NCI-H526 treated with DMSO at 0.1 percent for 48 hours (cell line): ENCODE results near the gene HOXA10.

Source experiments
- DNase-seq: peaks from one replicate; lab custom pipeline; 2025; lab: John Stamatoyannopoulos, UW

HOXA10 gene

DNA sequence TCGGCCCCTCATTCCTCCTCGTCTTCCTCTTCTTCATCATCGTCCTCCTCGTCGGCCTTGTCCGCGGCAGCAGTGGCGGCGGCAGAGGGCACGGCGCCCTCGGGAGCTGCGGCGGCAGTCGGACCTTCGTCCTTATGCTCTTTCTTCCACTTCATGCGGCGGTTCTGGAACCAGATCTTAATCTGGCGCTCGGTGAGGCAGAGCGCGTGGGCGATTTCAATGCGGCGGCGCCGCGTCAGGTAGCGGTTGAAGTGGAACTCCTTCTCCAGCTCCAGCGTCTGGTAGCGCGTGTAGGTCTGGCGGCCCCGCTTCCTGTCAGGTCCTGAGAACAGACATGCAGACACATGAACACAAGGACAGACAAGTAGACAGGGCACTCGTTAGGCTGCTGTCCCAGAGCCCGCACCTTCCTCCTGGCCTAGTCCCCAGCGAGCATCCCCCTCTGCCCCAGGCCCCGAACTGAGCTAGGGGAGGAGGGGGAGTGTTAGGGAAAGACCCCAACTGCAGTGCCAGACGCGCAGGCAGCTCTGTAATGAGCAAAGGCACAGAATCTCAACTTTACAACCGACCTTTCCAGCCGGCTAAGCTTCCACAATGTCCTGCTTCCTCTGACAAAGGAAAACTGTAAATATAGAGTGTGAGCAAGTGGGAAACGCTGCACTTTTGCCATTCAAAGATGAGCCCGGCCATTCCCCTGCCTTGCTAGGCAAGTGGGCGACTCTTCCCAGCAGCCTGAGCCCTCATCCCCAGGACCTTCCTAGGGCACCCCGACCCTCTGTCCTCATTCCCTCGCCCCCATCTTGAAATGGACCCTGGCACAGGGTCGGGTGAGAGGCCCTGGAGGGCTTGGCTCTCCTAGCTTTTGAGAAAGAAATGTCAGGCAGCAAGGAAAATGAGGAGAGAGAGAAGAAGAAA lies 19.0 kb downstream of the HOXA10 start:
- DNase-seq, result no peak

- no peak for DNase-seq
Measured at GRCh38 chr7:27154369-27154768, 19.8 kb downstream of the HOXA10 start.

DNA sequence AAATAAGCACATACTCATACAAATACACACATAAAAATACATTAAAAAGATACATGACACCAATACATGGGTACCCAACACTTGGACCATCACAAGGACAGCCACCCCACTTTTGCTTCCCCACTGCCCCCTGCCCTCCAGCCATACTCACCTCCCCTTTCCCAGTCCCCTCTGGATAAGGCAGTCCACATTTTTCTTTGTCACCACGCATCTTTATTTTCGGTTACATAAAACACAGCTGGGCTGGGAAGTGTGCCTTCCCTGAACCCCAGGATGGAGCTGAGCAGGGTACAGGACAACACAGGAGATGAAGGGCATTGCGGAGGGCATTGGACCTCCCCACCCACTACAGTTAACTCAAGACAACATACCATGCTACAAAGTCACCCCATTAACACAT lies 20.6 kb downstream of the HOXA10 start:
- no peak for DNase-seq

GRCh38 chr7:27152816-27153442 lies 21.2 kb downstream of the HOXA10 start:
- no peak for DNase-seq

DNA sequence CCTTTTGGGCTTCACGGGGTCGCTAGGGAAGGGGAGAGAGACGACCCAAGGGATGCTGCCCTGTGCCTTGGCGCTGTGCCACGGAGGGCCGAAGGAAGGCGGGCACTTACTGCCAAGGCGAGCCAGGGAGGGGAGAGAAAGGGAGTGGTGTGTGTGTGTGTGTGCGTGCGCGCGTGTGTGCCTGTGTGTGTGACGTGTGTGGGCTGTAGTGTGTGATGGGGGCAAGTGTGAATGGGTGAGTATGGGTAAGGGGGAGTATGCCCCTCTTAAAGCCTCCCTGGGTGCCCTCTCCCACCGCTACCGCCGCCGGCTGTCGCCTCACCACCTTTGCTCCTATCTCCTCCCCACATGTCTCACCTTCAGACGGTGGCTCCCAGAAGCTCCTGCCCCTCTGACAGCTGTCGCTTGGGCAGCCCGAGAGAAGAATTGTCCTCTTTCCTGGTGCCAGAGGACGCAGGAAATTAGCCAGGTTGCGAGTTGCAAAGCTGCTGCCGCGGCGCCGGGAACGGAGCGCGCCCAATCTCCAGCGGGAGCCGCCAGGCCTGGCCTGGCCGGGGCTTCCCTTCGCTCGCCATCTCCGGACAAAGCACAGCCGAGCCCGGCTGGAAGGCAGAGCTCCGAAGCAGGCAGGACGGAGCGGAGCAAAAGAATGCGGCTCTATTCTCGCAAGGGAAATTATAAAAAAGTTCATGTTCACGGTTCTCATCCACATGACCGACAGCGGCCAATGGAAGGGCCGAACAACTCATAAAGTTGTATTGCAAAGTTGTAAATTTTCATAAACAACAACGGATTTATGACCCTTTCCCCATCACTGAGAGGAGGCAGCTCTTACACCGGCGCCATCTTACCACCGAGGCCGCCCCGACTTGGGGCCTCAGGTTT lies 21.9 kb downstream of the HOXA10 start, which contains the start of gene HOXA3:
Gene HOXA3 (minus strand): TSS at position 653 of the 885 bp plus-strand sequence. CDS start 41,943 bp downstream, outside the sequence.
- DNase-seq, result no peak

- no peak for DNase-seq
Measured at GRCh38 chr7:27151341-27151930, 22.7 kb downstream of the HOXA10 start.

- no peak for DNase-seq
Measured at GRCh38 chr7:27150568-27151340, 23.4 kb downstream of the HOXA10 start.

DNA sequence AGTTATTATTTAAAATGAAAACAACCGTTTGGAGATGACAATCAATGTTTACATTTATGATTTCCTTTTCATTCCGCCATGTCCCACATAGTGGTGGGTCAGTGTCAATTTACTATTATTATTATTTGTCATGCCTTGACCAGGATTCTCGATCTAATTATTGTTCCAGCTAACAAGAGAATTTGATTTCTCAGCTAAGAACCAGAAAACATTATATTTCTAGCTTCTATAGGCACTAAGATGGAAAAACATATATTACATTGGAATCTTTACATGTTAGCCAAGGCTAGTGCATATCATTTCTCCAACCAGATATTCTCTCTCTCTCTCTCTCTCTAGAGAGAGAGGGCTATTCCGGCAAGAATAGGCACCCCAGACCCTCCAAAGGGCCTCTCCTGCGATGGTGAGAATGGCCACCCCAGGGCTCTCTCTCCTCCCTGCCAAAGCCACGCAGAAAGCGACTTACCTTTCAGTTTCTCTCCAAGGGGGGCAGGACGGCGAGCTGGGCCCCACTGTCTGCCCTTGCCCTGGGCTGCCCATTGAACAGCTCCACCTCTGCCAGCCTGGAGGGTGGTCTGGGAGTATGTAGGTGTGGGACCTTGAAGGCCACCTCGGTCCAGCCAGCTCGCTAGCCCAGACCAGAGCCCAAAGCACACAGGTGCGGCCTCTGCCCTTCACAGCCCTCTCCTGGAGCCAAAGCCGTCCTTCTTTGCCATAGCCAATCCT lies 24.1 kb downstream of the HOXA10 start:
- no peak for DNase-seq

DNA sequence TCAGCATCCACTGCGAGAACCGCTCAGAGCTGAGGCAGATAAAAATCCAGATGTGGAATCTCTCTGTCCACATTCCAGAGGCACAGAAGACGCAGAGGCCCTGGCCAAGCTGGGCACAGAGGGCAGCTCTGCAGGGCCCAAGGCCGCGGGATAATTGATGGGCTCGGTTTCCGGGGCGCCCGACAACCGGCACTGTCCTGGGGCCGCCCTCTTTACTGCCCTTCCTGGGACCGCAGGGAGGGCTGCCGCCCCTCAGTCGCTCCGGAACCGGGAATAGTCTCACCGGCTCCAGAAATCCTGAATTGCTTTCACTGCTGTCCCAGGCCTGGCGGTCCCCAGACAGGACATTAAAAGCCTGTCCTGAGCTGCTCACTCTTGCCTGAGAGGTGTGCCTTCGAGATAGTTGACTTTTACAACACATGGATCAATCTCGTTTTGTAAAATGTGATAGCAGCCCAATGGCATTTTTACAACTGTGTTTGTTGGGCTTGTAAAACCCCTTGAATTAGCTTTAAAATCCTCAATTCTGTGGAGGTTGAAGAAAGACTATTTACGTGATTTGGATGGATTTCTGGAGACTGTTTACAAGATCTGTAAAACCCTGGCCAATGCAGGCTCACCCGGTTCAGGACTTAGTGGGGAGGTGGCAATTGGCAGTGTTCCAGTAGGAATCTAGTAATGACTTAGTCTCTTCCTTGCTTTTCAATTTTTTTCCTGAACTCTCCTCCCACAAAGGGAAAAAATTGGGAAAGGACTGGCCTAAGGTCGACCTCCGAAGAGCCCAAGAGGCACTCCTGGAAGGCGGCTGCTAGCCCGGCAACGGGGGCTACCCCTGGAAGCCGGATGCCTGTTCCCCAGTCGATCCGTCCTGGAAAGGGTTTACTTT lies 25.1 kb downstream of the HOXA10 start:
- no peak for DNase-seq

GRCh38 chr7:27148031-27148755 lies 25.9 kb downstream of the HOXA10 start:
- DNase-seq, result no peak

DNA sequence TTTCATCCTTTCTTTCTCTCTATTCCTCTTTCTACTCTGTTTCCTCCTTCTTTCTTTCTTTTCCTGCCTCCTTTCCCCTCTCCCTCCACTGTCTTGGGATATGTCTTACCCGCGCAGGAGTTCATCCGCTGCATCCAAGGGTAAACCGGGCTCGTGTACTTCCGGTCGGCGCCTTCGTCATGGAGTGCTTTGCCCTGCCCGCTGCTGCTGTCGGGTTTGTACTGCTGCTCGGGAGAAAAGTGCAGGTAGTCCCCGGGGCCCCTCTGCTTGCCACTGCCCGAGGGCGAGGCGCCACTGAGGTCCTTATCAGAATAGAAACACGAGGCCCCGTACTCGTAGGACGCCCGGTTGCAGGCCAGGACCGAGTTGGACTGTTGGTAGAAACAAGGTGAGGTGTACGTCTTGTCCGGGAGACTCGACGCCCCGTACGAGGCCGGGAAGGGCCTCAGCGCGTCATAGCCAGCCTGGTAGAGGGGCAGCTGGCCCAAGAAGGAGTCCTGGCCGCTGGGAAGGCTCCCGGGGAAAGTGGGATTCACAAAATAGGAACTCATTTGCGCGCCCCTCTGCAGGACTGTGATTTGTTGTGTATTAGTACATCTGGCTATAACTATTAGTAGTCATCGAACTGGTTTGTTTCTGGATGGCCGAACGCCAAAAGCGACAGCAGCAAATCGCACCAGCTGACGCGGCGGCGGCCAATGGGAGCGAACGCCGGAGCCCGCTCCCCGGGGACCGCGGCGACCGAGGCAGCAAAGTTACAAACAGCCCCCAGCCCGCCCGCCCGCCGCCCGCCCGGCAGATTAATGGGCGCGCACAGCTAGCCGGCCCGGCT lies 26.7 kb downstream of the HOXA10 start, which contains the start of gene HOXA6:
Gene HOXA6 (minus strand): TSS at position 576 of the 832 bp plus-strand sequence. CDS start 25 bp downstream, at position 551.
- no peak for DNase-seq

- no peak for DNase-seq
Measured at GRCh38 chr7:27146491-27147198, 27.5 kb downstream of the HOXA10 start.

DNA sequence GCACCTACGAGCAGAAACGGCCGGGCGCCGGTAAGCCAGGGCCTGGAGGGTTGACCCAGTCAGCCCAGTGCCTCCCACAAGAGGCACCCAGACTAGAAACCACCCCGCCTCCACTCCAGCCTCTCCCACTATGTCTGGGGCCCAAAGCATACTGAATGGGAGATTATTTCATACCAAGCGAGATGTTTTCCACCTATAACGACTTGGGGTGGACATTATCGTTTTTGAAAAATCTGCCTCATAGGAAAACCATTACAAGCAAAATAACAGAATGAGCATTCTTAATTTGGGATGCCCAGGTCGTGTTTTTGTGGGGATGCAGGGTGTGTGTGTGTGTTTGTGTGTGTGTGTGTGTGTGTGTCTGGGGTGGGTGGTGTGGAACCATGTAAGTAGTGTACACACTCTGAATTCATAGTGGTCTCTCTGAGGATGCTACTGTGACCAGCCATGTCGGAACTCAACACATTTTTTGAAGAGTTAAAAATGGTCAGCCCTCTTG lies 28.2 kb downstream of the HOXA10 start:
- no peak for DNase-seq

GRCh38 chr7:27145165-27145913 lies 28.8 kb downstream of the HOXA10 start:
- no peak for DNase-seq

DNA sequence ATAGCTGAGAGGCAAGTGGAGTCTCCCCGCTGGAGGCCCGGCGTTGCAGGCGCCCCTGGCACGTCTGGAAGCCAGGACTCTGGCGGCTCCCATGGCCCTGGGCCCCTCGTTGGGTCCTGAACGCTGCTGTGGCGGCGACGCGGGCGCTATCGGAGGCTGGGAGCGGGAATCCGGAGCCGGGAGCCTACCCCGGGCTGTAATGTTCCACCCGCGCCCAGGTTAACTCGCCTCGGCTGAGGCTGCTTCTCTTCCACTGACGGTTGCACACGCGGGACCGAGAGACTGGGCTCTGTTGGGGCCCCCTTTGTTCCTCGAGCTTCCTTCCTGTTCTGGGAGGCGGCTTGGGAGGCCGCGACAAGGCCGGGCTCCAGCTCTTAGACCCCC lies 29.3 kb downstream of the HOXA10 start:
- no peak for DNase-seq
